HG02840 (cell line): ENCODE results near the gene SLC35G2.
"Not testable (repeated sequence)": the region's sequence is repeated elsewhere in the genome, so short reads cannot be mapped to it uniquely, and the experiment has no call there.

Source experiments
- ATAC-seq: cut with Tn5 transposase; IDR thresholded peaks from one replicate; pipeline ENCODE4 v1.9.1; 2021; ENCODE audit warnings: mild to moderate bottlenecking, moderate library complexity, moderate number of reproducible peaks; ENCODE audit not compliant: unreplicated experiment, low FRiP score

Gene SLC35G2

DNA sequence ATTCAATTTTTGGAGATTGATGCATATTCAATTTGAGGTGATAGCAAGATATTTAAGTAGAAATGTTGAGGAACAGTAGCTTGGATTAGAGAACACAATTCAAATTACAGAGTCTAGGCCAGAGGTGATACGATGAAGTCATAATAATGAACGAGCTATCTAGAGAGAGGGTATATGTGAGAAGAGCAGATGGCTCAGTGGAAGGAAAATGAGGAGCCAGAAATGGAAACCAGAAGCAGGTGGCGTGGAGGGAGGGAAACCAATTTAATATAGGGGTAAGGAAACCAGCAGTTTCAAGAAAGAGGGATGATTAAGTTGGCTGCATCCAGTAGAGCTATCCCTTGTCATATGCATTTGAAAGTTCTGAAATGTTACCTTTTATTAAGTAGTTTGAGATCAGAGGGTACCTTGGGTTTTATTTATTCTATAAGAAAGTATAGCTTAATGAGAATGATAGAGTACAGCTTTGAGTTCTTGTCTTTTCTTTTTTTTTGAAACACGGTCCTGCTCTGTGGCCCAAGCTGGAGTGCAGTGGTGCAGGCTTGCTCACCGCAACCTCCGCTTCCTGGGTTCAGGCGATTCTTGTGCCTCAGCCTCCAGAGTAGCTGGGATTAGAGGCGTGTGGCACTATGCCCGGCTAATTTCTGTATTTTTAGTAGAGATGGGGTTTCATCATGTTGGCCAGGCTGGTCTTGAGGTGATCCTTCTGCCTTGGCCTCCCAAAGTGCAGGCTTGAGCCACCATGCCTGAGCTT, 65.2 kb downstream of the SLC35G2 start:
- no peak for ATAC-seq

DNA sequence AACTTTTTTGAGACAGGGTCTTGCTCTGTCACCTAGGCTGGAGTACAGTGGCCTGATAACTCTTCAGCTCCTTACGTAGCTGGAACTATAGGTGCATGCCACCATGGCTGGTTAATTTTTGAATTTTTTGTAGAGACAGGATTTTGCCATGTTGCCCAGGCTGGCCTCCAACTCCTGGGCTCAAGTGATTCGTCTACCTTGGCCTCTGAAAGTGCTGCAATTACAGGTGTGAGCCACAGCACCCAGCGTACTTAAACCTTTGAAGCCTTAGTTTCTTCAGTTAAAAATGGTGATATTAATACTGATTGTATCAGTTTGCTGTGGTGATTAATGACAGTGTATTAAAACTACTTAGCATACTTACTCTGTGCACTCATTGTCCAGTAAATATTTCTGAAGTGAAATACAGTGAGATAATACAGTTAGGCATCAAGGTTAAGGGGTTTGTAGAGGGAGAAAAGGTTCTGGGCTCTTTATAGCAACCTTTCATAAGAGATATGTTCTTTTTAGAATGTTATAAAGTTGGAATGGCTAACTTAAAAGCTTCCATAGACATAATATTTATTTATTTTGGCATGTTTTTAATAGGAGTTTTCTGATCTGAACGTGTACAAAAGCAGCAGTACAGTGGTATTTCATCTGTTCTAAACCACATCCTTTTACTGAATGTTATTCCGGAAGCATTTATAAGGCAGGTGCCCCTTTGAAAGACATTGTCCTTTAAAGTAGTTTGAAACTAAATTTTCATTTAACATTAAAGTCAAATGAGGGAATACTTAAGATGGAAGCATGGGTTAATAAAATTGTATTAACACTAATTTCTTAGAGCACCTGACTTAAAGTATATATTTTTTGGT, 66.7 kb downstream of the SLC35G2 start:
- no peak for ATAC-seq

DNA sequence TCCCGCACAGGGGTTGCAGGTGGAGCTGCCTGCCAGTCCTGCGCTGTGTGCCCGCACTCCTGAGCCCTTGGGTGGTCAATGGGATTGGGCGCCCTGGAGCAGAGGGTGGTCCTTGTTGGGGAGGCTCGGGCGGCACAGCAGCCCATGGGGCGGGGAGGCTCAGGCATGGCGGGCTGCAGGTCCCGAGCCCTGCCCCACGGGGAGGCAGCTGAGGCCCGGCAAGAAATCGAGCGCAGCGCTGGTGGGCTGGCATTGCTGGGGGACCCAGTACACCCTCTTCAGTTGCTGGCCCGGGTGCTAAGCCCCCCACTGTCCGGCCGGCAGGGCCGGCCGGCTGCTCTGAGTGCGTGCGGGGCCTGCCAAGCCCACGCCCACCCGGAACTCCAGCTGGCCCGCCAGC, 71.0 kb downstream of the SLC35G2 start:
- ATAC-seq = no peak

DNA sequence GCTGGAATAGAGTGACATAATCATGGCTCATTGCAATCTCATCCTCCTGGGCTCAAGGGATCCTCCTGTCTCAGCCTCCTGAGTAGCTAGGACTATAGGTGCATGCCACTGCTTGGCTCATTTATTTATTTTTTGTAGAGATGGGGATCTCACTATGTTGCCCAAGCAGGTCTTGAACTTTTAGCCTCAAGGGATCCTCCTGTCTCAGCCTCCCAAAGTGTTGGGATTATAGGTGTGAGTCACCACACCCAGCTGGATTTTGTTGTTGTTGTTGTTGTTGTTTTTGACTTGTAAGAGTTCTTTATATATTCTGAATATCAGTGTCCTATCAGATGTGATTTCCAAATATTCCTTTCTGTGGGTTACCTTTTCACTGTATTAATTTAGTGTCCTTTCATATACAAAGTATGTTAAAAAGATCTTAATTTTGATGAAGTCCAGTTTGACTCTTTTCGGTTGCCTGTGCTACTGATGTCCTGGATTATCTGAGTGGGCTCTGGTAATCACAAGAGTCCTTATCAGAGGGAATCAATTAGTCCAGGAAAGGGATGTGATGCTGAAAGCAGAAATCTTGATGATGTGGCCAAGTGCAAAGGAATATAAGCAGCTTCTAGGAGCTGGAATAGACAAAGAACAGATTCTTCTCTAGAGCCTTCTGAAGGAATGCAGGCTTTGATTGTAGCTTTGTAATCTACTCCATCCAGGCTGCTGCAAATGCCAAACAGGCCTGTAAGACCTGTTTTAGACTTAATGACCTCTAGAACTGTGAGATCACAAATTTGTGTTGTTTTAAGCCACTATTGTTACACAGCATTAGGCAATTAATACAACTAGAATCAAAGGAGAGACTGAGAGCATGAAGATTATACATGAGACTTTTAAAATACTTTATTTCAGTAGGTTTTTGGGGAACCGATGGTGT, 73.3 kb downstream of the SLC35G2 start:
- ATAC-seq = no peak

DNA sequence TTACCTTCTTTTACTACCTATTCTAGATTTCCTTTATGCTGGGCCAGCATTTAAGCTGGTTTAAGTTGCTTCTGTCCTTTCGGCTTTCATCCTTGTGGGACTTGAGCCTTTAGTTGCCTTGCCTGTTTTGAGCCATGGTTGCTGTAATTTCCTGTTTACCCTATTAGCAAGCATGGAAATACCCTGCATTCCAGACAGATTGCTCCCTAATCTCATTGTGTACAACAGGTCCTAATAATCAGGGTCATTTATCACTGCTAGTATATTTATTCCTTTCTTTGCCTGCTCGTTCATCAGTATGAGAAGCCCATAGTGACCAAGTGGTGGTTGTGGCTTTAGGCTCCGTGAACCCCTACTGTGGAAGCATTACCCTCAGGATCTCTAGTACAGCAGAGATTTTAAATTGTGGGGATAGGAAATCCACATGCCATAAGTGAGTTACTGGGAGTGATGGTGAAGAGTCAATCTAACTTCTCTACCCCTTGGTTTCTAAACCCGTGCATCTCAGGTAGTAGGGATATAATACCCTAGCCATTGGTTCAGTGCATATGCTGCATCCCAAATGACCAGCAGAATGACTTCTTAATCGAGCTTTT, 75.0 kb downstream of the SLC35G2 start:
- ATAC-seq = no peak

DNA sequence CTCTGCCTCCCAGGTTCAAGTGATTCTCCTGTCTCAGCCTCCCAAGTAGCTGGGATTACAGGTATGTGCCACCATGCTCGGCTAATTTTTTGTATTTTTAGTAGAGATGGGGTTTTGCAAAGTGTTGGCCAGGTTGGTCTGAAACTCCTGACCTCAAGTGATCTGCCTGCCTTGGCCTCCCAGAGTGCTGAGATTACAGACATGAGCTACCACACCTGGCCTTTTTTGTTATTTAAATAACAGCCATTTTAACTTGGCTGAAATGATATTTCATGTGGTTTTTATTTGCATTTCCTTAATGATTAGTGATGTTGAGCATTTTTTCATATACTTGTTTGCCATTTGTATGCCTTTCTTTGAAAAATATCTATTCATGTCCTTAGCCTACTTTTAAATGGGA, 78.2 kb downstream of the SLC35G2 start:
- ATAC-seq = not testable (repeated sequence)

DNA sequence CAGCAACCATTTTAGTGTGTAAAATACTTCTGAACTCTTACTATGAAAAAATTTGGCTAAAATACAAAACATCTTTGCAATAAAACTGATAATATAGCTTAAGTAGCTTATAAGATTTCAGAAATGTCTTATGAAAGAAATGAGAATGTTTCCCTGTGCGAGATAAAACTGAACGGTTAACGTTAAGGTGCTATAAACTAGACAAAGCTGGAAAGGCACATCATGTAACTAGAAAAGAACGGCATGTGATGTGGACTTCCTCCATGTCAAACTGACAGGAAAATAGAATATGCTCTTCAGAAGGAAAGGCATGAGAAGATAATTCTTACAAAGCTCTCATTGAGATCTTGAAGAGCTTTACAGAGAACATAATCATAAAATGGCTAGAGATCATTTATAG, 79.6 kb downstream of the SLC35G2 start:
- ATAC-seq = no peak

DNA sequence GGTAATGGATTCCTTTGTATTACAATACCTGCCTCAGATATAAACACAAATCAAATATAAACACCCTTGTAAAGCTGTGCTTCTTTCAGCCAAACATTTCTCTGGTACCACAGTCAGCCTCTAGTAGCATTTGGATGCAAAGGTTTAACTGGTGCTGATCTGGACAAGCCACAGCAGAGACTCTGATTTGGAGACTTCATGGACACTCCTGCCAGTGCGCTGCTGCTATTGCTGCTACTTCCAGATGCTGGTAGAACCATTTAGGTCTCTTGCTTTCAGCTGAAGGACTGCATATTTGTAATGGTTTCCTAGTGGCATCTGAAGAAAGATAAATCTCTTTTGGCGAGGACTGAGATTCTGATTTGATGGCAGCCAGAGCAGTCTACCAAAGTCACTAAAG, 80.0 kb downstream of the SLC35G2 start:
- no peak for ATAC-seq

DNA sequence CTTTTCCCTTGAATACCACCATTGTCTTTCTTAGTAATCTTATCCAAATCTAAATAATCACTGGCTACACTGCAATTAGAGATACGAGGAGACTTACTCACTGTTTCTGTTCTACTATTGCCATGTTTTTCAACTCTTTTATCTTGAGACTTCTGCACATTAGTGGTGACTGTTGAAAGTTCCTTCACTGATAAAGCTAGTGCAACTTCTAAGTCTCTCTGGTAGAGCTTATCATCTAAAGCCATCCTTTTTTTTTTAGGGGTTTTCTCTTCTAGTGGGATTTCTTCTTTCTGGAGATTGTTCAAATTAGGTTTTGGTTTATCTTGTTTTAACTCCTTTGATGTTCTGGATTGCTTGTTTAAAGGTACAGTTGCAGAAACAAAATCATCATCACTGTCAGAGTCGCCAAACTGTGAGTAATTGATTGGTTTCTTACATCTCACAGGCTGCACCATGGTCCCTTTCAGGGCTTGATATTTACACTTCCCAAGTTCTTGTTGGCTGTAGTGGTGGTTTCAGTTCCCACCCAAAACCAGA, 80.8 kb downstream of the SLC35G2 start:
- no peak for ATAC-seq

DNA sequence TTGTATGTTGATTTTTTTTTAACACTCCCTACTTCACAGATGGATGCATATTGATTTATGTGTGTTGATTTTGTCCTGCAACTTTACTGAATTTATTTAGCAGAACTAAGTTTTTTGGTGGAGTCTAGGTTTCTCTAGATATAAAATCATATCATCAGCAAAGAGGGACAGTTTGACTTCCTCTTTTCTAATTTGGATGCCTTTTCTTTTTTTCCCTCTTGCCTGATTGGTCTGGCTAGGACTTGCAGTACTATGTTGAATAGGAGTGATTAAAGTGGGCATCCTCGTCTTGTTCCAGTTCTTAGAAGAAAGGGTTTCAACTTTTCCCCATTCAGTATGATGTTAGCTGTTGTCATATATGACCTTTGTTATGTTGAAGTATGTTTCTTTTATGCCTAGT, 81.8 kb downstream of the SLC35G2 start:
- ATAC-seq = not testable (repeated sequence)

DNA sequence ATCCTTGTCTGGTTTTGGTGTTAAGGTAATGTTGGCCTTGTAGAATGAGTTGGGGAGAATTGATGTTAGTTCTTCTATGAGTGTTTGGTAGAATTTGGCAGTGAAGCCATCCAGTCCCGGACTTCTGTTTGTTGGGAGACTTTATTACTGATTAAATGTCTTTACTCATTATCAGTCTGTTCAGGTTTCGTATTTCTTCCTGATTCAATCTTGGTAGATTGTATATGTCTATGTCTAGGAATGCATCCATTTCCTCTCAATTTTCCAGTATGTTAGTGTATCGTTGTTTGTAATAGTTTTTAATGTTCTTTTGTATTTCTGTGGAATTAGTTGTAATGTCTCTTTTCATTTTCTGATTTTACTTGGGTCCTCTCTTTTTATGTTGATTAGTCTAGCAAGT, 82.5 kb downstream of the SLC35G2 start:
- no peak for ATAC-seq

DNA sequence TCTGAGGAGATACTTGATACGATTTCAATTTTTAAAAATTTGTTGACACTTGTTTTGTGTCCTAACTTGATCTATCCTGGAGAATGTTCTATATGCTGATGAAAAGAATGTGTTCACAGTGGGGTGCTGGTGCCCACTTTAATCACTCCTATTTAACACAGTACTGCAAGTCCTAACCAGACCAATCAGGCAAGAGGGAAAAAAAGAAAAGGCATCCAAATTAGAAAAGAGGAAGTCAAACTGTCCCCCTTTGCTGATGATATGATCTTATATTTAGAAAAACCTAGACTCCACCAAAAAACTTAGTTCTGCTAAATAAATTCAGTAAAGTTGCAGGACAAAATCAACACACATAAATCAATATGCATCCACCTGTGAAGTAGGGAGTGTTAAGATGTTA, 83.6 kb downstream of the SLC35G2 start:
- not testable (repeated sequence) for ATAC-seq

DNA sequence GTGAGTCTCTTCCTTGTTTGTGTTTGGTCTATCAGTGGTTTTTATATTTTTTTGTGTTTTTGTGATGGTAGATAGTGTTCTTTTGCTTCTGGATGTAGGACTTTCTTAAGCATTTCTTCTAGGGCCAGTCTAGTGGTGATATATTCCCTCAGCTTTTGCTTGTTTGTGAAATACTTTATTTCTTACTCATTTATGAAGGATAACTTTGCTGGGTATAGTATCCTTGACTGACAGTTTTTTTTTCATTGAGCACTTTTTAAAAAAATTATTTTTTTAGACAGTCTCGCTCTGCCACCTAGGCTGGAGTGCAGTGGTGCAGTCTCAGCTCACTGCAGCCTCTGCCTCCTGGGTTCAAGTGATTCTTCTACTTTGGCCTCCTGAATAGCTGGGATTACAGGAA, 85.0 kb downstream of the SLC35G2 start:
- ATAC-seq = no peak

DNA sequence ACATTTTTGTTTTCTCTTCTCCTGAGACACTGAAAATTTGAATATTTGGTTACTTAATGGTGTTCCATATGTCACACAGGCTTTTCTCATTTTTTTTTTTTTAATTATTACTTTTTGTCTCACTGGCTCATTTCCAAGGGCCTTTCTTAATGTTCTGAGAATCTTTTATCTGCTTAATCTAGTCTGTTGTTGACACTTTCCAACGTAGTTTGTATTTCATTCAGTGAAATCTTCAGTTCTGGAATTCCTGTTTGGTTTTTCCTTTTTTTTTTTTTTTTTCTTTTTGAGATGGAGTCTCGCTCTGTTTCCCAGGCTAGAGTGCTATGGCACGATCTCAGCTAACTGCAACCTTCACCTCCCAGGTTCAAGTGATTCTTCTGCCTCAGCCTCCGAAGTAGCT, 85.8 kb downstream of the SLC35G2 start:
- ATAC-seq = no peak
